CD4-positive, alpha-beta T cell treated with Interleukin-1 beta for 1 hour (primary cell): Measurements from ENCODE around the gene PAPPA2.
"Not testable (repeated sequence)": the region's sequence is repeated elsewhere in the genome, so short reads cannot be mapped to it uniquely, and the experiment has no call there.

Experiments
- DNase-seq, 2 donors: peaks; one replicate each; pipeline ENCODE4 v3.0.0-alpha.2; 2020 to 2022

Gene PAPPA2, protein sequence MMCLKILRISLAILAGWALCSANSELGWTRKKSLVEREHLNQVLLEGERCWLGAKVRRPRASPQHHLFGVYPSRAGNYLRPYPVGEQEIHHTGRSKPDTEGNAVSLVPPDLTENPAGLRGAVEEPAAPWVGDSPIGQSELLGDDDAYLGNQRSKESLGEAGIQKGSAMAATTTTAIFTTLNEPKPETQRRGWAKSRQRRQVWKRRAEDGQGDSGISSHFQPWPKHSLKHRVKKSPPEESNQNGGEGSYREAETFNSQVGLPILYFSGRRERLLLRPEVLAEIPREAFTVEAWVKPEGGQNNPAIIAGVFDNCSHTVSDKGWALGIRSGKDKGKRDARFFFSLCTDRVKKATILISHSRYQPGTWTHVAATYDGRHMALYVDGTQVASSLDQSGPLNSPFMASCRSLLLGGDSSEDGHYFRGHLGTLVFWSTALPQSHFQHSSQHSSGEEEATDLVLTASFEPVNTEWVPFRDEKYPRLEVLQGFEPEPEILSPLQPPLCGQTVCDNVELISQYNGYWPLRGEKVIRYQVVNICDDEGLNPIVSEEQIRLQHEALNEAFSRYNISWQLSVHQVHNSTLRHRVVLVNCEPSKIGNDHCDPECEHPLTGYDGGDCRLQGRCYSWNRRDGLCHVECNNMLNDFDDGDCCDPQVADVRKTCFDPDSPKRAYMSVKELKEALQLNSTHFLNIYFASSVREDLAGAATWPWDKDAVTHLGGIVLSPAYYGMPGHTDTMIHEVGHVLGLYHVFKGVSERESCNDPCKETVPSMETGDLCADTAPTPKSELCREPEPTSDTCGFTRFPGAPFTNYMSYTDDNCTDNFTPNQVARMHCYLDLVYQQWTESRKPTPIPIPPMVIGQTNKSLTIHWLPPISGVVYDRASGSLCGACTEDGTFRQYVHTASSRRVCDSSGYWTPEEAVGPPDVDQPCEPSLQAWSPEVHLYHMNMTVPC (N-terminal part only)

DNA sequence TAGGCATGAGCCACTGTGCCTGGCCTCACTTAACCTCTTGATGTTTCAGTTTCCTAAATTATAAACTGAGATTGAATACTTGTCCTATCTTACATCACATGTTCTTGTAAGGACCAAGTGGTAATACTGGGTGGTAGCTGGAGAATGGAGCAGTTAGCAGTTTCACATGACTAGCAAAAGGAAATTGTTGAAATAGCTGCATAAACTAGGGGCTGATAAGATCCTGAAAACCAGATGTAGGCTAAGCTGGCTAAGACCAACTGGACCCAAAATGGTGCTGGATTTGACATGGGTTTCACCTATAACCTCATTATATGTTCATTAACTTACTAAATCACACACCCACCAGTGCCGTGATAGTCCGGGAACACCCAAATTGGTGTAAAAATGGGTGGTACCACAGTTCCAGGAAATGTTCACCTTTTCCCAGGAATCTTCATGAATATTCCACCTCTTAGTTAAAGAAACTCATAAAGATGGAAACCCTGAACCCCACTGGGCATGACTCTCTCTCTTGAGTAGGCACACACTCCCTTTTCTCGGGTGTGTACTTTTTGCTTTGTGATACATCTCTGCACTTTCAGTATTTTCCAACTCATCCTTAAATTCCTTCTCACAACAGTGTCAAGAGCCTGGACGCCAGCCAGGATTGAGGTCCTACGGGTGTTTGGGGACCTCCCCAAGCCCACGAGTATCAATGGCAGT, at the start of gene PAPPA2:
Gene PAPPA2 (plus strand): TSS at position 502 of the 705 bp plus-strand sequence. CDS start 93,148 bp downstream, outside the sequence.
- DNase-seq: no peak

DNA sequence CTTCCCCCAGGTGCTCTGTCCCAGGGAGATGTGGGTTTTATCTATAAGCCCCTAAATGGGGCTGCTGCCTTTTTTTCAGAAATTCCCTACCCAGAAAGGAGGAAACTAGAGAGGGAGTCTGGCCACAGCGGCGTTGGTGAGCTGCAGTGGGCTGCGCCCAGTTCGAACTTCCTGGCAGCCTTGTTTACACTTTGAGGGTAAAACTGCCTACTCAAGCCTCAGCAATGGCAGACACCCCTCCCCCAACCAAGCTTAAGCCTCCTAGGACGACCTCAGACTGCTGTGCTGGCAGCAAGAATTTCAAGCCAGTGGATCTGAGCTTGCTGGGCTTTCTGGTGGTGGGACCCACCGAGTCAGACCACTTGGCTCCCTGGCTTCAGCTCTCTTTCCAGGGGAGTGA, 46.2 kb upstream of the PAPPA2 start:
- no peak for DNase-seq

DNA sequence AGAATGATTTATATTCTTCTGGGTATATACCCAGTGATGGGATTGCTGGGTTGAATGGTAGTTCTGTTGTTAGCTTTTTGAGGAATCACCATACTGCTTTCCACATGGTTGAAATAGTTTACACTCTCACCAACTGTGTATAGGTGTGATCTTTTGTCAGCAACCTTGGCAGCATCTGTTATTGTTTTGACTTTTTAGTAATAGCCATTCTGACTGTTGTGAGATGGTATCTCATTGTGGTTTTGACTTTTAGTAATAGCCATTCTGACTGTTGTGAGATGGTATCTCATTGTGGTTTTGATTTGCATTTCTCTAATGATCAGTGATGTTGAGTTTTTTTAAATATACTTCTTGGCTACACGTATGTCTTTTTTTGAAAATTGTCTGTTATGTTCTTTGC, 43.4 kb upstream of the PAPPA2 start:
- DNase-seq: not testable (repeated sequence)

DNA sequence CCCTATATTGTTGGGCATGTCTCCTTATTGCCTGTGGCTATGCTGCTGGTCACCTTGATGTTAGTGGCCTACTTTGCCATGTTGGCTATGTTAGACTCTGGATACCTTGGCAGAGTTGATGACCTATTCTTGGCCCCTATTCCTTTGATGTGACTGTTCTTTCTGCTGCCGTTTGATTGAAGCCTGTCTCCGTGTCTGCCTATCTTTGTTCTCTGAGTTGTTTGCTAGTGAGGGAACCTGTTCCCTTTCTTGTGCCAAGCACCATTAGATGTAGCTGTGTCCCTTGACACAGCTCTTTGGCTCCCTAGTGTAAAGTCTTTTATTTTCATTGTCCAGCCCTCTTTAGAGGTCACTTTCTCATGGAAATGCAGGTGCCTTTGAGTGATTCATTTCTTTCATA, 28.7 kb upstream of the PAPPA2 start:
- no peak for DNase-seq

DNA sequence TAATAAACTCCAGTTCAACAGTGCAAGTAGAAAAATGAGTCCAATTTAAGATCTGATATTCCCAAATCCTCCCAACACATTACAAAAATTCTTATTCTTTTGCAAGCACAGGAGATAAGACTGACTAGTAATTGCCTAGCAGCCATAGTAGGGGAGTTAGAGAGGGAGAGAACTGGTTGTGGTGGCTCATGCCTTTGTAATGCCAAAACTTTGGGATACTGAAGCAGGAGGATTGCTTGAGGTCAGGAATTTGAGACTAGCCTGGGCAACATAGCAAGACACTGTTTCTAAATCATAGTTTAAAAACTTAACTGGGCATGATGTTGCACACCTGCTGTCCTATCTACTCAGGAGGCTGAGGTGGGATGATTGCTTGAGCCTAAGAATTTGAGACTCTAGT, 26.7 kb upstream of the PAPPA2 start:
- DNase-seq: no peak

DNA sequence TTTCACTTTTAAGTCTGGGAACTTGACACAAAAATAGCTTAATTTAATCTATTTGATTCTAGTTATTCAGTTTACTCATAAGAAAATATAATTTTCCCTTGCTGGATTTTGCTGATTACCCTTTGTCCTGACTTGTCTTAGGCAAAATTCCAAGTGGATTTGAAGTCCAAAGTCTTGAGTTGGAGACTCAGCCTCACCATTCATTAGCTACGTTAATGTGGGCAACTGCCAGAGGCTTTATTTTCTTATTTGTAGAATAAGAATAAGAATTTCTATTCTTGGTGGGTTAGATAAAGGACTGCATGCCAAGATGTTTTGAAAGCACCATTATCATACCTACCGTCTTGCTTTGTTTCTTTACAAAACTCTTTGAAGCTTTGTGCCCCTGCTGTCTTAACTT, 22.8 kb upstream of the PAPPA2 start:
- DNase-seq: no peak

DNA sequence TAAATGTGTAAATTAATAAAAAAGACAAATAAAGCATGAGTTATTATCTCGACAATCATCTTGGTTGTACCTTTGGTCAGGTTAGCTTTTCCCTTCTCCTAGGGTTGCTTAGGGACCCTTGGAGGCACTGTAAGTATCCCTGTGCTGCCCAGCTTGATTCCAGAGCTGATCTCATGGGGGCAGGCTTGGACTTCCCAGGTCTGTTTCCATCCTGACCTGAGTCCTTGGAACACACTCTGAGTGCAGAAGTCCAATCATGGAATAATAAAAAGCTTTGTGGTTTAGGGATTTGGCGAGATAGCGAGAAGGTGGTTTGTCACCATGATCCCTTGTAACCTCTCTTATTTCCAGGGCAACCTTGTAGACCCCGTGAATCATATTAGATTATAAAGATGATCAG, 18.7 kb upstream of the PAPPA2 start:
- DNase-seq: no peak

DNA sequence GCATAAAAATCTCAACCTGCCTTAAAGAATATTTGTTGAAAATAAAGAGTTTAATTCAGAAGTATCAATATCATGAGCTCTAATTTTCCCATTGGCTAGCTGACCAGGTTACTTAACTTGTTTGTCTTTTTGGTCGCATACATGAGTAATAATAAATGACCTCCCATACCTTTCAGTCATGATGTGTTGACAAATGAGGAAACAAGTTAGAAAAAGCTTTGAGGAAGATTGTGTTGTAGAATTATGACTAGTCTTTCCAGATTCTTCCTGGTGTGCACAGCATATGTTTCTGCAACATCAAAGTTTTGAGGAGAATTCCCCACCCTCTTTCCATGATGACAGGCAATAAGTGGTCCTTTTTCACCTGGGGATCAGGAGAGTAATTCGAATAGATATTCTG, 17.6 kb upstream of the PAPPA2 start:
- no peak for DNase-seq

DNA sequence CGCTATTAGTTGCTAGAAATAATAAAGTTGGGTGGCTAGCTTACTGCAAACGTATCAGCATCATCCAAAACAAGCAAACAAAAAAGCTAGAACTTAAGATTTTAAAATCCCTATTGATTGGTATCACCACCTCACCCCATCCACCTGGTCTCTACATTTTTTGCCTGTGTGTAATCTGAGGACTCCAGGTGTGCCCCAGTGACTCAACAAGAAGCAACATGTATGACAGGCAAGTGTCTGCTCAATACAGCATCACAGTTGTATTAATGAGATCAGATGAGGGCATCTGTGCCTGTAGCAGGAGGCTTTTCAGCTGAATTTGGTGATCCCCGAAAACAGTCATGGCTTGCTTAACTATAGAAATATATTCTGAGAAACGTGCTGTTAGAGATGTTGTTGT, 14.6 kb upstream of the PAPPA2 start:
- DNase-seq: no peak

DNA sequence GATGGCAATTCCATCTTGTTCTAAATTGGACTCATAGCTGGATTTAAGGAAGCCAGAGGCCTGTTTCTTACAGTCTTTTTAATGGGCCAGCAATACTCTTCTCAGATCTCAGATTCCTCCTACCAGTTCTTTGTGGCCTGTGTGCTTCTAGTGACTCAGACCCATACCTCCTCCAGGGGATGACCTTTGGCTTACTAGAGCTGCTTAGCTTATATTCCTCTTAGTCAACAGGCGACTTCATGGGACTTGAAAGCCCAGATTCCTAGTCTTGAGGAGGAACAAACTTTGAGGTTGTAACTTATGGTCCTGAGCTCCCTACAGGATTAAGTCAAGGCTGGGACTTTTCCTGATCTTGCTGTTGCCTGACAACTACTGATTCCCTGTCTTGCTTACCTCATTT, 12.4 kb upstream of the PAPPA2 start:
- no peak for DNase-seq

DNA sequence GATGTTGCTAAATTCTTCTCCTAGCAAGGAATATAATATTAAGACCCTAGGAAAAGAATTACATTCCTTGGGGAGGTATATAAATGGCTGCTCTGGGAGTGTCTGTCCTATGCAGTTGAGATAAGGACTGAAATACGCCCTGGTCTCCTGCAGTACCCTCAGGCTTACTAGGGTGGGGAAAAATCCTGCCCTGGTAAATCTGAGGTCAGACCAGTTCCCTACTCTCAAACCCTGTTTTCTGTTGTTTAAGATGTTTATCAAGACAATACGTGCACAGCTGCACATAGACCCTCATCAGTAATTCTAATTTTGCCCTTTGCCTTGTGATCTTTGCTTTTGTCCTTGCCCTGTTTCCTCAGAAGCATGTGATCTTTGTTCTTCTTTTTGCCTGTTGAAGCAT, 11.2 kb upstream of the PAPPA2 start:
- DNase-seq: not testable (repeated sequence)

DNA sequence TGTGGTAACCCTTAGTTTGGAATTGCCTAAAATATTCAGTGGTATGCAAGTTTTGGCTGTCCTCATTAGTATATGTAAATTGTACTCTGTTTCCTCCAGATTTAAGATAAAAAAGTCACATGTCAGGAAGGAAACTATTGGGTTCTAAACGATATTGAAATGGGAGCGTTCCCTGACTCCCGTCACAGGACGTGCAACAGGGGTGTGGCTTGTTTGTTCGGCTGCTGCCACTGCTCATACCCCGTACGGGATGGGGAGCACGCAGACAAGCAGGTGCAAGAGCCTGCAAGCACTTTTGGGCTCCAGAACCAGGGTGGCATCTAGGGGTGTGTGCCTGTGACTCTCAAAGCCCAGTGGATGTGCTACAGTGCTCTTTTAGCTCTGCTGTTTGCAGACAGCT, 6.2 kb upstream of the PAPPA2 start:
- DNase-seq: no peak

DNA sequence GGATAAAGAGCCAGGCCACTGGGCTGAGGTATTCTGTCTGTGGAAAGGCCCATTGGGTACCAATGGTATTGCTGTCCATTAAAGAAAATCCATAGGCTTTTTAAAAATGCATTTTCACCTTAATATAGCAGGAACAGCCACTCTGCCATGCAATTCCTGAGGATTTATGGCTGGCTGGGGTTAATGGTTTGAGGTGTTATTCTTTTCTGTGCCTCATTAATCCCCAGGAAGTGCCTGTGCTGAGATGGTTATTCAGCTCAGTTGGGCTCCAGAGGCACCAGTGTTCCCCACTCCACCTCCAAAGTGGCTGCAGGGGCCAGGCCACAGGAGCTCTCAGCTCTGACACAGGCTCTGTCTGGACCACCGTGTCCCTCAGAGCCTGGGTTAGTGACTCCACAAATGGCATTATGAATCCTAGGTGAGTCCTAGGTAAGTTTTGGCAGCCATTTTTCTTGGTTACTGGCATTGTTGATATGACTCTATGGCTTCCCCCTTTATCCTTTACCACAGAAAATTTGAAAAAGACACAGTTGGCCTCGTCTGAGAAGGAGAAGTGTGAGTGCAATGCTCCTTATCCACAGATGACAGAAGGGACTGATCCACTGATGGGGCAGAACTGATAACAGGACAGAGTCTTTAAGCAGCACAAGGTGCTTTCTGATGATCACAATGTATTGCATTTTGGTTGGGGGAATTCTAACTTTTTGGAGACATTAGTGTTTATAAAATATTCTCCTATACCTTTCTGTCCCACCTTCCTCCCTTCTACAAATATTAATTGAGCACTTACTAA, 2.2 kb upstream of the PAPPA2 start:
- DNase-seq: no peak

DNA sequence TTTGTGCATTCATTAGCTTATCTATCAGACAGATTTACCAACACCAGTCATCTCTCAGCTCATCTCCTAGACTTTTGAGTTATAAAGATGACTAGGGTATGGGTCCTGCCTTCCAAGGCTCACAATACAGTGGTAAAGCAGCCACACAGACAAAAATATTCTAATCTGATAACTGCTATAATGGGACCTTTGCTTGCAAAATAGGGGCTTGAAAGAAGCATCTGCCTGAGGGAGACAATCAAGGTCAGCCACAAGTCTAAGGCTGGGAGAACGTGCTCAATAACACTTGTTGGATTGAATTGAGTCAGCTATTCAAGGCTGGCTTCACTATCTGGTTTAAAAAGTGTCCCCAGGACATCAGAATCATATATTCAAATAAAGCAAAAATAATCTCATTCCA, 1.4 kb upstream of the PAPPA2 start:
- no peak for DNase-seq

DNA sequence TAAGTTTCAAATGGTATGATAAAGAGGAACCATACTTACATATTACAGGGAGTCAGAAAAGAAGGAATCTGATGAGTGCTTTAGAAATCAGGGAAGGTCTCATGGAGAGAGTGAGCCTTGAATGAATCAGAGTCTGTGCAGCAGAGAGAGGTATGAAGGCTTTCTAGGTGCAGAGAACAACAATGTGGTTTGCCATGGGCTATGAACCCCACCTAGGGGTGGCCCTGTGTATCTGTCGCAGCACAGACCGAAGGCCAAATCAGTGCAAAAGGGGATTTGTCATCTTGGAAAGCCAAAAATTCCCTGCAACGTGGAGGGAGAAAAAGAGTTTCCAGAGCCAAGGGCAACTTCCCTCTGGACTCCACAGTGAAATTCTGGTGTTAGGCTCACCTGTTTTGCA, 3.5 kb downstream of the PAPPA2 start:
- no peak for DNase-seq

DNA sequence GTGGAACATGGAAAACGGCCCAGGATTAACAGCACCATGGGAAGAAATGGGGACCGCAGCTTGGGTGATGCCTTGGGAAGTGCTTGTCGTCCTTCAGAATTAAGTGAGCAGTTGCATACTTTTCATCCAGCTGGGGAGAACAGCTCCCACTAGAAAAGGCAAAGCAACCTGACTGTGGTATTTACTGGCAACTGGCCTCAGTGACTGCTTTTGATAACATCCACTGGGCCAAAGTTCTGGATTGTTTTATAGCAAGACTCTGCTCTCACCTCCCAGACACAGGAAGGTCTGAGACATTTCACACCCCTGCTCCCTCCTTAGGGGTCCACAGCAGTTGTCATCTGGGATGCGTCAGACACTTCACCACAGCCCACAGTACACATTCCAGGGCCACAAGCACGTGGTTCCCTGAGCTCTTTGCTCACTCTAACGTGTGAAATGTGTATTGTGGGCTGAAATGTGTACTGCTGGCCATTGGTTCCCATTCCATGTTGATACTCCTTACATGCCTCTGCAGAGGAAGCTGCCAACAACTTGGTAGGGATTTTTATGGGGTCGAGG, 6.6 kb downstream of the PAPPA2 start:
- DNase-seq: no peak

DNA sequence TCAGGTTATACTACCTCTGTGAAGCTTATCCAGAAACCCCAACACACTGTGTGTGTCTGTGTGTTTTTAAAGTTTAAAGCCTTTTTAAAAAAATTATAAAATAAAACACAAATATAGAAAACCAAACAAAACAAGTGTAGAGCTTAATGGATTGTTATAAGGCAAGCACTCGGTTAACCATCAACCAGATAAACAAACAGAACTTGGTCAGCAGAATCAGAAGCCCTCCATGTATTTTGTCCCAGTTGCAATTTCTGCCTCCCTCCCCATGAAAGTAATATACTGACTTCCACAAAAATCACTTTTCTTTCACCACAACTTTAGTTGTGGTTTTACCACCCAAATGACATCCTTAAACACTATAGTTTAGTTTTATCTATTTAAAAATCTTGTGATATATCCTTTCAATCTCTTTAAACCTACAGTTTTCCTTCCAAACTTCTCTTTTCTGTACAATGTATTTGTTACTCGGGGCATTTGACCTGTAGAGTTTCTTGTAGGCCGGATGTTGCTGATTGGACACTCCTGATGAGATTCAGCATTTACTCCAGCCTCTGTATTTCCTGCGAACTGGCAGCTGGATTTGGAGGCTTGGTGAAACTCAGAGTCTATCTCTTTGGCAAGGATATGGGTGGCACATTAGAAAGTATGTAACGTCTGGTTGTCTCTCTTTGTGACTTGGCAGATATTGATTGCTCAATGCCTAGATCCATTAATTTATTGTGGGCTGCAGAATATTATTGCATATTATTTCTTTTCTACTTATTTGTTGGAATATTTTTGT, 8.6 kb downstream of the PAPPA2 start:
- no peak for DNase-seq

DNA sequence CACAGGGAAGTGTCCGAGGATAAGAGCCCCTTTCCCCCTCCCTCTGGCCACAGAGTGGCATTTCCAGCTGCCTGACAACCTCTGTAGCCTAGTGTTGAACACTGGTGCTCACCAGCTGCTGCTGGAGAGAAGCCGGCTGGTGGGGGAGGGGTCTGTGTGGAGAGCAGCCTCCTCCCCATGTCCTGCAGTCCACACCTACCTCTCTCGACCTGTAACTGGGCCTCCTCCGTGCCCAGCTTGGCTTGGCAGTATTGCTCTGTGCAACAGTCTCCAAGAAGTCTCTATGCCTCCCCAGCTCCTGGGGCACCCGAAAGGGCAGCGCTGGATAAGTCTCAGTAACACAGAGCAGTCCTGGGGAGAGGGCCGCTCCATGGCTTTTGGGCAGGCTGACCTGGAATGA, 17.0 kb downstream of the PAPPA2 start:
- no peak for DNase-seq

DNA sequence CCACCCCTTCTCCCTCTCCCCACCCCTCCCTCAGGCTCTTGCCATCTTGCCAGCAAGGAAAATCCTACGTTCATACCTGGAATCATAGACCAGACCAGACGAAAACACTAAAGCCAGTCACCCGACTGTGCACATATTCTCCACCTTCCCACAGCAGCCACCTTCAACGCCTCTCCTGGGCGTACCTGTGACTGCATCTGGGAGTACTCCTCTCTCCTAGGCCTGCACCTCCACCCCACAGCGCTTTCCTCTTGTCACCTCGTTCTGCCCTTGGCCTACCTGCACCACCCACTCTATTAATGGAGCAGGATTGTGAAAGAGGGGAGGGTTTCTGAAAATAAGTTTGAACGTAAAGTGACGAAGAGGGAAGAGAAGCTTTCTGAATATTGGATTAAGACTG, 17.8 kb downstream of the PAPPA2 start:
- no peak for DNase-seq

DNA sequence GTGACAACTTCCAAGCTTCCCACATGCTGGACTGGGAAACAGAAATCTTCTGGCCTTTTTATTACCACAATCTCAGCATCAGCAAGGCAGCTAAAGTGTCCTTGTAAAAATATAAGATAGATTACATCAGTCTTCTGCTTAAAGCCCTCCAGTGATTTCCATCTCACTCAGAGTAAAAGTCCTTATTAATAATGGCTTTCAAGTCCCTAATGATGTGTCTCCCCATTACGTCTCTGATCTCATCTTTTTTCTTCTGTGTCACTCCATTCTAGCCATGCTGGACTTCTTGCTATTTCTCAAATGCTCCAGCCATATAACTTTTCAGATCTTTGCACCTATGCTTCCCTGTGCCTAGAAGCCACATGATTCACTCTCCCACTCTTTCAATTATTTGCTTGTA, 22.1 kb downstream of the PAPPA2 start:
- DNase-seq: no peak

DNA sequence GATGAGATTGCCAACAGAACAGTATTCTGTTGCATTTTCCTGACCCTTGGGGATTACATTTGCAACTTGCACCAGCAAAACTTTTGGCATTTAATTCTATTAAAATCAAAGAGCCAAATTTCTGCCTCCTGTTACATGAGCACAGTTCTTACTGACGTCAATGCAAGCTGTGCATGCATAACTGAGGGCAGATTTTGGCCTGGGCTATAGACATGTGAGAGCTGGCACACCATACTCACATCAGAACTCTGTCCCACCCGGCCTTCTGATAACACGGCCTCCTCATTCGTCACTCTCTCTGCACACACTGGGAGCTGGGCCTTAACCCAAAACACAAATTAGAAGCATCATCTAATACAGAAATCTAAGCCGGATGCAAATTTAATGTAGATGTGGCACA, 31.5 kb downstream of the PAPPA2 start:
- no peak for DNase-seq
